ENCODE measurements around the gene SORCS2. TPM values are rescaled to one million over a fixed set of nuclear protein-coding genes. Genes with fewer than 3 reads are reported as not detected.

SORCS2 gene
- total RNA-seq, 1 experiment from 2014 or later: 0.06 TPM

DNA sequence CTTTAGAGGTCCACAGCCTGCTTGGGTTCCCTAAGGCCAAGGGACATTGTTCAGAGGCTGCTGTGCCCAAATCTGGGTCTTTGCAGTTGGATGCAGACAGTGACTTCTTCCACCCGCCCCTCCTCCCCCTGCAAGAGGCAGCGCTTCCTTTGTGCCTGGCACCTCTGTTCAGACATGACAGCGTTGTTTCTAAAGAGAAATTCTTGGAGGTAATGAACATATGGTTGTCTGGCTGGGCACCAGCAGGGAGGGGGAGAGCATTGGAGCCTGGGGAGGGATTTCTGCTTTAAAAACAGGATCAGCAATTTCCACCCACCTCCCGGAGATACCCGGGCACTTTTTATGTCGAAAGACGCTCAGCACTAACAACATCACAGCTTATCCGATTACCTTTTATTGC, 190.9 kb downstream of the SORCS2 start:
- no peaks in the 10 kb centered on the region for H3K9me3 ChIP-seq (ENCODE audit: low read depth, low read length, poor library complexity, severe bottlenecking)
- H3K36me3 ChIP-seq (ENCODE audit: insufficient read depth, low read length, poor library complexity, severe bottlenecking): no peaks in the 10 kb centered on the region
- ChIA-PET CTCF (no interaction called here), POLR2A (ENCODE audit: low non-redundant PET) (no interaction called here)
- H3K27me3 ChIP-seq (replicated peaks; ENCODE audit: insufficient read depth, low read depth, low read length, poor library complexity): peaks cover 9% of the 10 kb centered on the region
- TF ChIP-seq EZH2 (IDR thresholded peaks at IDR 0.05; ENCODE audit: borderline replicate concordance, low read depth, low read length, poor library complexity, severe bottlenecking): no peak
- TF ChIP-seq, protein P1, sequence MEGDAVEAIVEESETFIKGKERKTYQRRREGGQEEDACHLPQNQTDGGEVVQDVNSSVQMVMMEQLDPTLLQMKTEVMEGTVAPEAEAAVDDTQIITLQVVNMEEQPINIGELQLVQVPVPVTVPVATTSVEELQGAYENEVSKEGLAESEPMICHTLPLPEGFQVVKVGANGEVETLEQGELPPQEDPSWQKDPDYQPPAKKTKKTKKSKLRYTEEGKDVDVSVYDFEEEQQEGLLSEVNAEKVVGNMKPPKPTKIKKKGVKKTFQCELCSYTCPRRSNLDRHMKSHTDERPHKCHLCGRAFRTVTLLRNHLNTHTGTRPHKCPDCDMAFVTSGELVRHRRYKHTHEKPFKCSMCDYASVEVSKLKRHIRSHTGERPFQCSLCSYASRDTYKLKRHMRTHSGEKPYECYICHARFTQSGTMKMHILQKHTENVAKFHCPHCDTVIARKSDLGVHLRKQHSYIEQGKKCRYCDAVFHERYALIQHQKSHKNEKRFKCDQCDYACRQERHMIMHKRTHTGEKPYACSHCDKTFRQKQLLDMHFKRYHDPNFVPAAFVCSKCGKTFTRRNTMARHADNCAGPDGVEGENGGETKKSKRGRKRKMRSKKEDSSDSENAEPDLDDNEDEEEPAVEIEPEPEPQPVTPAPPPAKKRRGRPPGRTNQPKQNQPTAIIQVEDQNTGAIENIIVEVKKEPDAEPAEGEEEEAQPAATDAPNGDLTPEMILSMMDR (conservative IDR thresholded peaks at IDR 0.05; ENCODE audit: low read depth, low read length): no peak
- no TSS peak for BruUV-seq (replicated peaks)
- intact Hi-C loops (cut with micrococcal nuclease; ENCODE audit: unreplicated experiment): no loop called here
- no peak for DNase-seq (ENCODE audit: low spot score)
- H3K4me3 ChIP-seq (ENCODE audit: low read depth, low read length, poor library complexity, severe bottlenecking): no peak overlapping the region
- H3K27ac ChIP-seq (ENCODE audit: low read depth, low read length, poor library complexity, severe bottlenecking): no peak overlapping the region
- no peaks in the 10 kb centered on the region for H3K4me1 ChIP-seq (ENCODE audit: insufficient read depth, low read length, poor library complexity, severe bottlenecking)

DNA sequence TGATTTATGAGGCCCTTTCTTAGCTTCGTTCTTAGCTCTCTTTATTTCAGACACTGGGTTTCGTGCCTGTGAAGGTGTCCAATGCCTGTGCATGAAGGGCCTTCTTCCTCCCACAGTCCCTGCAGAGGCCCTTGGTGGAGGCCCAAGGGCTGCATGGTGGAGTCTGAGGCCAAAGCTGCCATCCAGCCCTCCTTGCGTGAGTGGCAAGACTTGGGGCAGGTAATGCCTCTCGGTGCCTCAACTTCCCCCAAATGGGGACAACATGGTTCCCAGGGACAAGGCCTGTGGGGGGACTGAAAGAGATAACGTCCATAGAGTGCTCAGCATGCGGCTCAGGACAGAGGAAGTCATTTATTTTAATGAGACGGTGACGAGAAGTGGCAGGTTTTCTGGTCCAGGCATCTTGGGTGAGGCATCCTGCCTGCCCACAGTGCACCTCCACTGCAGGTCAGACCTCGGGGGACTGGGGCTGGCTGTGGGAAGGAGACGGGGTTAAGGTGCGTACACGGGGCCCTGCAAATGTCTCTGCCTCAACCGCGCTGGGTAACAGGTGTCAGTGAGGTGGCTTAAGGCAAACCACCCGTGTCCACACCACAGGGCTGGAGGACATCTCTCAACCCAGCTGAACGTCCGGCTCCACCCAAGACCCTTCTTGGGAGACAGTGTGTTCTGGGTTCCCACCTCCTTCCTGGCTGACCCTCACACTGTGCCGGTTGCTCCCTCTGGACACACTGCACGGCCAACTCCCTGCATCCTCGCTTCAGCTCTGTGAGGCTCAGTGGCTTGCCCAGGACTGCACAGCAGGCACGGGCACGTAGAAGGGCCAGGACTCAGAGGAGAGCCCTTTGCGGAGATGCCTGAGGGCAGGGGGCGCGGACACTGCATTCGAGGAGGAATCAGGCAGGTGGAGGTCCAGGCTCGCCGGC, 191.9 kb downstream of the SORCS2 start:
- Histone ChIP-seq H3K4me1 (ENCODE audit: insufficient read depth, low read length, poor library complexity, severe bottlenecking) (no peaks in the 10 kb centered on the region), H3K36me3 (ENCODE audit: insufficient read depth, low read length, poor library complexity, severe bottlenecking) (no peaks in the 10 kb centered on the region), H3K27me3 (replicated peaks; ENCODE audit: insufficient read depth, low read depth, low read length, poor library complexity) (peaks cover 3% of the 10 kb centered on the region), H3K9me3 (ENCODE audit: low read depth, low read length, poor library complexity, severe bottlenecking) (no peaks in the 10 kb centered on the region), H3K27ac (ENCODE audit: low read depth, low read length, poor library complexity, severe bottlenecking) (no peak overlapping the region), H3K4me3 (ENCODE audit: low read depth, low read length, poor library complexity, severe bottlenecking) (no peak overlapping the region)
- no peak for DNase-seq (ENCODE audit: low spot score)
- CTCF ChIA-PET: no interaction called here
- POLR2A ChIA-PET (ENCODE audit: low non-redundant PET): no interaction called here
- BruUV-seq (replicated peaks): no TSS peak
- TF ChIP-seq EZH2 (IDR thresholded peaks at IDR 0.05; ENCODE audit: borderline replicate concordance, low read depth, low read length, poor library complexity, severe bottlenecking): no peak
- TF ChIP-seq, protein P1 (conservative IDR thresholded peaks at IDR 0.05; ENCODE audit: low read depth, low read length): no peak
- intact Hi-C loops (cut with micrococcal nuclease; ENCODE audit: unreplicated experiment): no loop called here

DNA sequence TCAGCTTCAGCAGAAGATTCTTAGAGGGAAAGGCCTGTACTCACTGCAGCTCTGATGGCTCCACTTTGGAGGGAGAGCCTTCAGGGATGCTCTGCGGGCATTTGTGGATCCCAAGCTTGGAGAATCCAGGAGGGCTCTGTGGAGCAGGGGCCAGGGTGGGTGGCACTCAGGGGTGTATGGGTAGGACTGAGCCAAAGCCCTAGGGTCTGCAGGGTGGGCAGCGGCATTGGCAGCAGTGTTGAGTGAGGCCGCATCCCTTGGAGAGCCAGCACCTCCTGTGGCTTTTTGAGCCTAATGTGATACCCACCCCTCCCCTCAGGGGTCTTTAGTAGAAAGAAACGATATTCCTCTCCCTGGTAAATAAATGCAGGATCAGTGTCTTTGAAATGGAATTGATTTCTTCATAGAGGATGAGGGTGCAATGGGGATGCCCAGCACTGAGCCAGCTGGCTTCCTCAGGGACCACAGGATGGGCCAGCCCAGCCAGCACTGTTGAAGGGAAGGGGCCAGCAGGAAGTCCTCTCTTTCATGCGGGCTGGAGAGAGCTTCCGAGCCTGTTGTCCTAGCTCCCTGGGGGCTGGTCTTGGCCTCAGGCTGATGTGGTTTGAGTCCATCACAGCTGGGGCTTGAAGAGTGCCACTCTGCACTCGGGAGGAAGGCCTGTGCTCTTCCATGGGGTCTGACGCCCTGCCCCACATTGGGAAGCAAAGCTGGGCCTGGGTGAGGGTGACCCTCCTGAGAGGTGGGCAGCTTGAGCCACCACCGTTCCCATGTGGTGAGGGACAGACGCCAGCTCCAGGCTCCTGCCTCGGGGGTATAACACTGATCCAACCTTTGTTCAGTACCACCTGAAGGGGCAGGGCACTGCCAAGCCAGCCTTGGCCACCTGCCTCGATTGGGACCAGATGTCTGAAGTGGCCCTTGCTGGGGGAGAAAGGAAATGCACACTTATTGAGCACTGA, 192.9 kb downstream of the SORCS2 start:
- ChIA-PET CTCF (no interaction called here), POLR2A (ENCODE audit: low non-redundant PET) (no interaction called here)
- Histone ChIP-seq H3K9me3 (ENCODE audit: low read depth, low read length, poor library complexity, severe bottlenecking) (no peaks in the 10 kb centered on the region), H3K27ac (ENCODE audit: low read depth, low read length, poor library complexity, severe bottlenecking) (no peak overlapping the region), H3K27me3 (replicated peaks; ENCODE audit: insufficient read depth, low read depth, low read length, poor library complexity) (no peaks in the 10 kb centered on the region), H3K4me3 (ENCODE audit: low read depth, low read length, poor library complexity, severe bottlenecking) (no peak overlapping the region), H3K4me1 (ENCODE audit: insufficient read depth, low read length, poor library complexity, severe bottlenecking) (no peaks in the 10 kb centered on the region), H3K36me3 (ENCODE audit: insufficient read depth, low read length, poor library complexity, severe bottlenecking) (no peaks in the 10 kb centered on the region)
- TF ChIP-seq, protein P1 (conservative IDR thresholded peaks at IDR 0.05; ENCODE audit: low read depth, low read length): no peak
- no peak for TF ChIP-seq EZH2 (IDR thresholded peaks at IDR 0.05; ENCODE audit: borderline replicate concordance, low read depth, low read length, poor library complexity, severe bottlenecking)
- no peak for DNase-seq (ENCODE audit: low spot score)
- intact Hi-C loops (cut with micrococcal nuclease; ENCODE audit: unreplicated experiment): no loop called here
- BruUV-seq (replicated peaks): no TSS peak

Measured in A673 (cell line).